GM12891 (cell line): ENCODE results near the gene LRP1B.

ENCODE experiments used
- POLR2A ChIP-seq: IDR thresholded peaks from 2 replicates; pipeline ENCODE4 v1.6.1; 2011; ENCODE audit warnings: low read depth, low read length, control low read depth
- POLR2AphosphoS5 ChIP-seq: IDR thresholded peaks from 2 replicates; pipeline ENCODE4 v1.6.1; 2011; ENCODE audit warnings: low read depth, low read length, control low read depth

GRCh38 chr2:142082368-142082767, 48.4 kb downstream of the LRP1B start:
- no peak for TF ChIP-seq POLR2A
- TF ChIP-seq POLR2AphosphoS5 = no peak
